CD4-positive, alpha-beta T cell treated with Interleukin-6 for 4 hours (primary cell): ENCODE data around the gene SLC38A10.

ENCODE experiments used
- DNase-seq: peaks from one replicate; pipeline ENCODE4 v3.0.0-alpha.2; 2020; ENCODE audit warnings: mixed read lengths

The SLC38A10 gene

DNA sequence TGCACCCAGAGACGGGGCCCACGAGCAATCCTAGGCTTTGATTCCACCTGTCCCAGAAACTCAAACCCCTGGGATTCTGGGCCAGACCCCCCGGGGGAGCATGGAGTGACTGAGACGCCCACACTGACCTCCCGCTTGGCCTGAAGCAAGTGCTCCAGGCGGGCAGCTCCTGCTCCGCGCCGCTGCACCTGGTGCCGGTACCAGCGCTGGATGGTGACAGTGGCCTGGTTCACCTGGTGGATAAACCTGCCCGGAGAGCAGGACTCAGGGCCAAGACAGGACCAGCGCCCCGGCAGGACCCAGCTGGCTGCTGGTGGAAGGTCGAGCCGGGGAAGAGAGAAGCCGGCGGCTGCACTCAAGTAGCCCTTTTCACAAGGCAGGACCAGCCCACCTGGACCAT lies 94.9 kb downstream of the SLC38A10 start:
- no peak for DNase-seq

DNA sequence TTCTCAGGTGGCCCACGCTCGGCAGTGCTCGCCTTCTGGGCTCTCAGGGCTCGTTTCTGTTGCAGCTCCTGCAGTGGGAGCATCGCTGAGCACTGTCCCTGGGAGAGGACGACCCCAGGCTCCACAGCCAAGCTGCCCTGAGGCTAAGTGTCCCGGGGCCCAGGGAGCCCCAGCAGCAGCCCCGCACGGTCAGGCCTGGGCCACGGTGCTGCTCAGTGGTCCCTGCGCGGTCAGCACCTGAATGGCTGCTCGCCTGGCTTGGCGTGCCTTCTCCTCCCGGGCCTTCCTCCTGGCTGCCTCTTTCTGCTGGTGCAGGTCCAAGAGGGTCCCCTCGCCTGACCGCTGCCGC lies 95.7 kb downstream of the SLC38A10 start:
- no peak for DNase-seq

DNA sequence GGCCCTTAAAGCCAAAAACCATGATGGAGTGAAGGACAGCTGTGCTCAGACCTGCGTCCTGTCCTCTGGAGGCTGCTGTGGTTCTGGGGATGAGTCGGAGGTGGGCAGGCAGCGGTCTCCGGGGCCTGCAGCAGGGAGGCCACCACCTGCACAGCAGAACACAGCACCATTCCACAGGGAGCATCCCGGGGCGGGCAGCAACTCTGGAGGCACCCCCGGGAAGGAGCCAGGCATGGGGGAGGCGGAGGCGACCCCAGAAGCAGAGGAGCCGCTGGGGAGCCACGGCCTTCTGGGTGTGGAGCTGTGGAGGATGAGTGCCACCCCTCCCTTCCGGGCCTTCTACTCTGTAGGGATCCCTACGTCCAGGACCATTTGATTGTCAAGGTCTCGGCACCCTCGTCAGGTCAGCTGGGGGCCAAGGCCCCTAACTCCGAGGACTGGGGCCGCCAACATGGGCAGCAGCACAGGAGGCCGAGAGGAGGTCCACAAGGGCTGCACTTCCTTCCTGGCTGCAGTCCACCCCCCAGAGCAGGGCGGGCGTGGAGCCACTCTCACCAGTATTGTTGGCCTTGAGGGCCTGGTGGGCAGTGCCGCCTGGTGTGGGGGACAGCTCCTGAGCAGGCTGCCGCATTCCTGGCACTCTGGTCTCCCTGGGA lies 96.2 kb downstream of the SLC38A10 start:
- no peak for DNase-seq

DNA sequence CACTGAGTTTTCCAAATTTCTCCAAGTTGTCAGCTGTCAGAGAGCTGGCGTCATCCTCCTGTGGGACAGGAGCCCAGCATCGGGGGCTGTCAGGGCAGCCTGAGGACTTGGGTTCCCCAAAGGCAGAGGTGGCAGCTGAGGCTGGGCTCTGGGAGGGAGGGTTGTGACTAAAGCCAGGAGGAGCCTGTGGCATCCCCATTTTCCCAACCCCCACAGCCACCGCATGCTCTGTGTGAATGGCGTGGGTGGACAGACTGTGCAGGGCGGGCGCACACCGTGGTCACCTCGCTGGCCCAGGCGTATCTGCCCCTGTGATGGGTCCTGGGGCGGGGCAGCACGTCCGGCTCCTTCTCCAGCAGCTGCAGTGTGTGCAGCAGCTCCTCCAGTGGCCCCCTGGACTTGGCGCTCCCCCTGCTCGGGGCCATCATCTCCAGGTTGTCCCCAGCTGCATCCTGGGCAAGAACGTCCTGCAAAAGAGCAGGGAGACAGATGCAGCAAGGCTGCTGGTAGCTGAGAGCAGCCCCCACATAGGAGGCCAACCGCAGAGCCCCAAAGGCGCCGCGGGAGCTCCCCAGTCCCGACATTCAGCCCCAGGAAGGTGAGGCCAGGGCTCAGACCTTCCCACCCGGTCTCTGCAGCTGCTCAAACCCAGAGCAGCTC lies 97.1 kb downstream of the SLC38A10 start:
- no peak for DNase-seq

DNA sequence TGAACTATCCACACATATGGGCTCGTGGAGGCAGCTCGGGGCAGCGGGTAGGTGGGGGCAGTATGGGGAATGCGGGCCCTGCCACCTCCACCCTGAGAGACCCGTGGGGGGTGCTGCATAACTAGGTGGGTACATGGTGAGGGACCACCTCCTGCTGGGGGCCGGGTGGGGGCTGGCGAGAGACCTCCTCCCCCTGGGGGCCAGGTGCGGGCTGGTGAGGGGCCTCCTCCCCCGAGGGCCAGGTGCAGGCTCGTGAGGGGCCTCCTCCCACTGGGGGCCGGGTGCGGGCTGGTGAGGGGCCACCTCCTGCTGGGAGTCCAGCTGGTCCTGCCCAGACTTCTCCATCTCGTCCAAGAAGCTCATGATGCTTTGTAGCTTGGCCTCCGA lies 97.7 kb downstream of the SLC38A10 start:
- DNase-seq: no peak

DNA sequence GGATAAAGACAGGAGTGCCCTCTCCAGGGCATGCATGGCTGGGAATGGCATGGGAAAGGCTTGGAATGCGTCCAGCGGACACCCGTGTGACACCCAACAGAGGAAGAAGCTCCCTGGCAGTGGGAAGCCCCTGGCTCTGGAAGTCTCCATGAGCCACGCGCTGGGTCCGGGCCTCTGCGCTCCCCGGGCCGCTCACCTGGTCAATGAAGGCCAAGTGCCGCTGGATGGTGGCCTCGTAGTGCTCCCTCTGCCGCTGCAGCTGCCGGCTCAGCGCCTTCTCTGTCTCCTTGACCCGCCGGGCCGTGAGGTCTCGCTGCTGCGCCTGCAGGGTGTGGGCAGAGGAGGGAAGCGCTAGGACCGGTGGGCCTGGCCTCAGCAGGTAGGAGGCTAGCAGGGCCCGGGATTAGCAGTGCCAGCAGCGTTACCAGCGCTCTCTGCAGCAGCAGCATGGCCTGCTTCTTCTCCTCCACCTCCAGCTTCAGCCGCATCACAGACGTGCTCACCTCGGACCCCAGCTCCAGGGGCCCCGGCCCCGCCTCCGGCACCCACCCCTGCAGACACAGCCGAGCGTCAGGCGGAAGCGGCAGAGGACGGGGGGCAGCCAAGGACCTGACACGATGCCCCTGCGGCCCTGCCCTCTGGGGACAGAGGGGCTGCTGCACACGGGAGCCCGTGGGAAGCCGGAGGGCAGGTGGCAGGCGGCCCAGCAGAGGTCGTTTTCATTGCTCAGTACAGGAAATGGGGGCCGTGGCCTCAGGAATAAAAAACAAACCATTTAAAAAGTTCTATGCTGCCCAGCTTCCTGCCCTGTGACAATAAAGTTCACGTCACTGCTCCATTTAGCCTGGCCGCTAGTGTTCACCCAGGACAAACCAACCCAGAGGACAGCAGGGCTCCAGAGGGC lies 98.3 kb downstream of the SLC38A10 start:
- DNase-seq: no peak

DNA sequence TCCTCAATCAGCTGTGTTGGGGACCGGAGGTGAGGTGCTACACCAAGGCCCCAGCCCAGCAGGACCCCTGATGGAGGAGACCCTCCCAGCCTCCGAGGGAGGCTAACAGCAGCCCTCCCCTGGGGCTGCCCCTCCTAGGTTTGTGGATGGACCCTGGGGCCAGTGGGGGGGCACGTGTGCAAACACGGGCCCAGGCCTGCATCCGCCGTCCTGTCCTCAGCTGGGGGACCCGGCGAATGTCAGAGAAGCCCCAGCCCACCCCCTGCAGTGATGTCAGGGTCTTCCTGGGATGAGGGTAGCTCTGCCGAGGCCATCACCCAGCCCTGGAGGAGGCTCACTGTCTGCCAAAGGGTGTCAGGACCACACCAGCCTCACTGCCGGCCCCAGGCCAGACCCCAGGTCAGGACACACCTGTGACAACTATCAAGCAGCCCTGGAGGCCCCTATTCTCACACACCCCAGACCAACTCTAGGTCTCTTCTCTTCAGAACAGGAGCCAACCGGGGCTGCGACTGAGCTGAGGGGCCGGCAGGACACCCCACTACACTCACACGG lies 99.1 kb downstream of the SLC38A10 start:
- no peak for DNase-seq
